Fibroblast of lung (primary cell): ENCODE measurements around the gene KMO. TPM values are rescaled to one million over a fixed set of nuclear protein-coding genes. Genes with fewer than 3 reads are reported as not detected.

Experiments
- DNase-seq, 2 donors: peaks; one replicate each; pipeline versions ENCODE4 v3.0.0 to v3.0.0-alpha.2; 2010; ENCODE audit warnings: low read depth in 2 of 2
- H2AFZ ChIP-seq: 2 replicates; pipeline ENCODE4 v1.5.1; 2012; ENCODE audit warnings: low read length, control low read depth, inconsistent platforms
- H3K27ac ChIP-seq: 2 replicates; pipeline ENCODE4 v1.5.1; 2011; ENCODE audit warnings: low read length, control low read depth; ENCODE audit not compliant: insufficient read depth
- H3K27me3 ChIP-seq: 2 replicates; pipeline ENCODE4 v1.5.1; 2011; ENCODE audit warnings: mild to moderate bottlenecking, low read length; ENCODE audit not compliant: control insufficient read depth, insufficient read depth
- H3K36me3 ChIP-seq: 2 replicates; pipeline ENCODE4 v1.5.1; 2011; ENCODE audit warnings: low read length; ENCODE audit not compliant: control insufficient read depth, insufficient read depth
- H3K4me1 ChIP-seq: 2 replicates; pipeline ENCODE4 v1.5.1; 2011; ENCODE audit warnings: low read length; ENCODE audit not compliant: control insufficient read depth, insufficient read depth; ENCODE audit errors: extremely low read depth
- H3K4me2 ChIP-seq: 2 replicates; pipeline ENCODE4 v1.5.1; 2011; ENCODE audit warnings: low read length, control low read depth; ENCODE audit not compliant: insufficient read depth; ENCODE audit errors: extremely low read depth
- H3K4me3 ChIP-seq, 4 experiments: fragments of 200-600 bp in 1 of 4; sonication (generic) in 1 of 4; replicated peaks in 1 of 4; 2 replicates each; pipeline ENCODE4 v1.5.1; 2011 to 2016; ENCODE audit warnings: low read length in 4 of 4, low read depth in 3 of 4, mild to moderate bottlenecking in 3 of 4, control low read depth in 2 of 4, inconsistent platforms in 1 of 4, mixed read lengths in 1 of 4; ENCODE audit not compliant: insufficient read depth in 1 of 4; ENCODE audit errors: control extremely low read depth in 1 of 4
- H3K79me2 ChIP-seq: 2 replicates; pipeline ENCODE4 v1.5.1; 2012; ENCODE audit warnings: mild to moderate bottlenecking, low read length, inconsistent platforms; ENCODE audit not compliant: control insufficient read depth, insufficient read depth
- H3K9ac ChIP-seq: 2 replicates; pipeline ENCODE4 v1.5.1; 2011; ENCODE audit warnings: mild to moderate bottlenecking, low read length, control low read depth; ENCODE audit not compliant: insufficient read depth
- H3K9me3 ChIP-seq: 2 replicates; pipeline ENCODE4 v1.5.1; 2012; ENCODE audit warnings: low read depth, low read length; ENCODE audit not compliant: control insufficient read depth, insufficient read depth
- H4K20me1 ChIP-seq: 2 replicates; pipeline ENCODE4 v1.5.1; 2011; ENCODE audit warnings: low read length; ENCODE audit not compliant: control insufficient read depth, insufficient read depth; ENCODE audit errors: extremely low read depth
- CTCF ChIP-seq, 2 donors: IDR thresholded peaks in 1 of 2; conservative IDR thresholded peaks in 1 of 2; 1 replicate in 1 of 2; 2 replicates in 1 of 2; pipeline ENCODE4 v1.5.1; 2011 to 2012; ENCODE audit warnings: low read length in 2 of 2, control low read depth in 1 of 2, inconsistent platforms in 1 of 2, low read depth in 1 of 2, mild to moderate bottlenecking in 1 of 2
- EZH2 ChIP-seq: IDR thresholded peaks from 2 replicates; pipeline ENCODE4 v1.5.1; 2012; ENCODE audit warnings: low read length, control low read depth, mild to moderate bottlenecking; ENCODE audit errors: missing control alignments
- polyA plus RNA-seq, 2 donors: library from polyadenylated mRNA; depleted of rRNA in 1 of 2; stranded (reverse) in 1 of 2; unstranded in 1 of 2; fragments of >200 nt; gene quantifications; 2 replicates each; pipeline ENCODE4 v1.2.1, GENCODE V29; 2011 to 2012; ENCODE audit warnings: missing spikeins in 1 of 2
- total RNA-seq: library from RNA; depleted of rRNA; stranded (reverse); fragments of >200 nt; gene quantifications from 2 replicates; pipeline ENCODE4 v1.2.1, GENCODE V29; 2014

Gene KMO
- total and polyA plus RNA-seq, 2 donors (not counting 1 experiment from before 2014, with no cell fraction given), result 0.07 TPM; not detected in 1

GRCh38 chr1:241542199-241542907, 10.2 kb downstream of the KMO start:
- Histone ChIP-seq H3K9me3 (no peaks in the 10 kb centered on the region), H2AFZ (no peak overlapping the region), H3K79me2 (no peaks in the 10 kb centered on the region), H3K27ac (no peak overlapping the region), H3K4me2 (no peak overlapping the region), H4K20me1 (no peaks in the 10 kb centered on the region), H3K4me1 (no peaks in the 10 kb centered on the region), H3K27me3 (no peaks in the 10 kb centered on the region), H3K9ac (no peak overlapping the region), H3K36me3 (no peaks in the 10 kb centered on the region), H3K4me3 (no peak overlapping the region)
- no peak for DNase-seq
- TF ChIP-seq EZH2 (no peak), CTCF (conservative IDR thresholded peaks at IDR 0.05 in 1 of 2, IDR thresholded peaks at IDR 0.05 in 1 of 2; ENCODE audit: low read depth in 1 of 2, low read length in 2 of 2) (no peak)

GRCh38 chr1:241548008-241548407, 15.8 kb downstream of the KMO start:
- no peaks in the 10 kb centered on the region for H3K4me1 ChIP-seq
- H3K27me3 ChIP-seq, result no peaks in the 10 kb centered on the region
- no peaks in the 10 kb centered on the region for H3K36me3 ChIP-seq
- no peak overlapping the region for H2AFZ ChIP-seq
- no peak overlapping the region for H3K4me2 ChIP-seq
- H3K4me3 ChIP-seq, result no peak overlapping the region
- no peak for TF ChIP-seq CTCF (conservative IDR thresholded peaks at IDR 0.05 in 1 of 2, IDR thresholded peaks at IDR 0.05 in 1 of 2; ENCODE audit: low read depth in 1 of 2, low read length in 2 of 2)
- no peak for TF ChIP-seq EZH2
- H3K9me3 ChIP-seq, result no peaks in the 10 kb centered on the region
- no peaks in the 10 kb centered on the region for H4K20me1 ChIP-seq
- H3K79me2 ChIP-seq, result no peaks in the 10 kb centered on the region
- no peak overlapping the region for H3K9ac ChIP-seq
- H3K27ac ChIP-seq, result no peak overlapping the region
- DNase-seq, result no peak

GRCh38 chr1:241550318-241550717, 18.1 kb downstream of the KMO start:
- Histone ChIP-seq H3K4me1 (no peaks in the 10 kb centered on the region), H3K27ac (no peak overlapping the region), H3K9ac (no peak overlapping the region)

More at GRCh38 chr1:241550318-241550717, 18.1 kb downstream of the KMO start:
- DNase-seq, result no peak
- H4K20me1 ChIP-seq, result no peaks in the 10 kb centered on the region
- TF ChIP-seq CTCF (conservative IDR thresholded peaks at IDR 0.05 in 1 of 2, IDR thresholded peaks at IDR 0.05 in 1 of 2; ENCODE audit: low read depth in 1 of 2, low read length in 2 of 2) (no peak), EZH2 (no peak)
- no peaks in the 10 kb centered on the region for H3K79me2 ChIP-seq
- no peak overlapping the region for H3K4me3 ChIP-seq
- no peaks in the 10 kb centered on the region for H3K9me3 ChIP-seq
- no peaks in the 10 kb centered on the region for H3K36me3 ChIP-seq
- H3K27me3 ChIP-seq, result no peaks in the 10 kb centered on the region
- H3K4me2 ChIP-seq, result no peak overlapping the region
- H2AFZ ChIP-seq, result no peak overlapping the region
